OCI-LY7 (cell line): ENCODE data around the gene RBL2. TPM values are rescaled to one million over a fixed set of nuclear protein-coding genes. Genes with fewer than 3 reads are reported as not detected.
"Not testable (repeated sequence)": the region's sequence is repeated elsewhere in the genome, so short reads cannot be mapped to it uniquely, and the experiment has no call there.

Source experiments
- Bru-seq: library from RNA; stranded (reverse); fragments of 400-500 nt; gene quantifications from one replicate; lab custom pipeline; 2021; lab: Mats Ljungman, UMichigan
- BruChase-seq, 2 experiments: library from RNA; stranded (reverse); fragments of 400-500 nt; gene quantifications; one replicate each; lab custom pipeline; 2021; lab: Mats Ljungman, UMichigan
- BruUV-seq: library from RNA; stranded (reverse); fragments of 400-500 nt; replicated peaks from 2 replicates; lab custom pipeline; 2021; lab: Mats Ljungman, UMichigan
- CTCF ChIA-PET: fragments of 300-600 bp; sonication (Branson Sonifier 250); formaldehyde crosslinking; loops from one replicate; lab custom pipeline; 2022; ENCODE audit warnings: antibody characterized with exemption; ENCODE audit not compliant: unreplicated experiment; lab: Charles Lee
- POLR2A ChIA-PET: fragments of 300-600 bp; sonication (Branson Sonifier 250); formaldehyde crosslinking; loops from one replicate; lab custom pipeline; 2022; ENCODE audit warnings: antibody characterized with exemption; lab: Charles Lee
- DNase-seq: peaks from one replicate; pipeline ENCODE4 v3.0.0-alpha.2; 2015; ENCODE audit warnings: low spot score
- H2AFZ ChIP-seq: fragments of 200-600 bp; sonication (generic), shearing (Covaris generic); 2 replicates; pipeline ENCODE4 v1.6.1; 2014; ENCODE audit warnings: mild to moderate bottlenecking, antibody characterized with exemption, low read length, moderate library complexity
- H3K27ac ChIP-seq: fragments of 200-600 bp; sonication (generic); 2 replicates; pipeline ENCODE4 v1.5.1; 2014; ENCODE audit warnings: mixed run types, low read depth, mild to moderate bottlenecking, moderate library complexity, low read length, inconsistent platforms; ENCODE audit not compliant: poor library complexity, severe bottlenecking
- H3K36me3 ChIP-seq: fragments of 200-600 bp; sonication (generic); 2 replicates; pipeline ENCODE4 v1.6.1; 2014; ENCODE audit warnings: mild to moderate bottlenecking, antibody characterized with exemption, low read length, moderate library complexity, mixed read lengths; ENCODE audit not compliant: insufficient read depth
- H3K4me1 ChIP-seq: fragments of 200-600 bp; sonication (generic); 2 replicates; pipeline ENCODE4 v1.5.1; 2014; ENCODE audit warnings: mild to moderate bottlenecking, low read length; ENCODE audit not compliant: insufficient read depth, poor library complexity, severe bottlenecking
- H3K4me2 ChIP-seq: fragments of 200-600 bp; sonication (generic); 2 replicates; pipeline ENCODE4 v1.6.1; 2014; ENCODE audit warnings: mild to moderate bottlenecking, low read length
- H3K4me3 ChIP-seq: fragments of 200-600 bp; sonication (generic); 2 replicates; pipeline ENCODE4 v1.5.1; 2014; ENCODE audit warnings: mild to moderate bottlenecking, low read depth, low read length; ENCODE audit not compliant: poor library complexity, severe bottlenecking
- H3K79me2 ChIP-seq: fragments of 200-600 bp; sonication (generic); 2 replicates; pipeline ENCODE4 v1.6.1; 2016; ENCODE audit warnings: low read depth, mild to moderate bottlenecking, low read length, moderate library complexity, mixed read lengths; ENCODE audit not compliant: insufficient read depth
- H3K9me2 ChIP-seq: fragments of 200-600 bp; sonication (generic); 2 replicates; pipeline ENCODE4 v1.6.1; 2016; ENCODE audit warnings: mild to moderate bottlenecking, low read length, mixed read lengths; ENCODE audit not compliant: insufficient read depth
- H3K9me3 ChIP-seq: fragments of 200-600 bp; sonication (generic); 2 replicates; pipeline ENCODE4 v1.6.1; 2014; ENCODE audit warnings: mild to moderate bottlenecking, mixed run types, low read length, mixed read lengths
- H4K20me1 ChIP-seq: fragments of 200-600 bp; sonication (generic); 2 replicates; pipeline ENCODE4 v1.6.1; 2014; ENCODE audit warnings: mild to moderate bottlenecking, antibody characterized with exemption, low read length, moderate library complexity, mixed read lengths; ENCODE audit not compliant: insufficient read depth
- EZH2phosphoT487 ChIP-seq: fragments of 200-600 bp; sonication (generic); IDR thresholded peaks from 2 replicates; pipeline ENCODE4 v1.6.1; 2018; ENCODE audit warnings: low read depth, borderline replicate concordance, mild to moderate bottlenecking, mixed run types, antibody characterized with exemption, low read length, moderate library complexity, mixed read lengths
- intact Hi-C: fragments of 100-400 bp; cut with micrococcal nuclease; formaldehyde crosslinking; loops from one replicate; pipeline ENCODE4 v1.10.0; 2022; ENCODE audit not compliant: unreplicated experiment
- long read RNA-seq: library from polyadenylated mRNA; stranded (forward); transcript quantifications from one replicate; pipeline ENCODE4 v2.0.0, GENCODE V29; 2022
- total RNA-seq, 2 experiments: library from RNA; depleted of rRNA in 1 of 2; stranded (reverse); fragments of >200 nt in 1 of 2; shearing (Covaris generic) in 1 of 2; gene quantifications; 2 replicates each; pipeline ENCODE4 v1.2.3, GENCODE V29; 2014 to 2022
- TF ChIP-seq, protein P1 (sequence below): fragments of 200-600 bp; sonication (generic); conservative IDR thresholded peaks from 2 replicates; pipeline ENCODE4 v1.5.1; 2014; ENCODE audit warnings: mild to moderate bottlenecking, antibody characterized with exemption, low read length, moderate library complexity, mixed read lengths

Gene RBL2
- total RNA-seq (2014; rRNA removed; shearing (Covaris generic)) = 44.3 and 51.1 TPM in 2 replicates
- 69.0 and 83.3 TPM in 2 replicates for total RNA-seq (2022)
- percentile 83 among the genes with signal in this experiment for Bru-seq, nascent RNA
- BruChase-seq, experiment 1, labeled RNA remaining after a 6-hour chase = percentile 84 among the genes with signal in this experiment
- percentile 86 among the genes with signal in this experiment for BruChase-seq, experiment 2, labeled RNA remaining after a 2-hour chase
- long read RNA-seq, full-length matches to known transcripts = 44 of 125 reads
- long read RNA-seq, partial matches to known transcripts = 30 of 125 reads
- long read RNA-seq, other reads (novel, unspliced or antisense) = 51 of 125 reads

DNA sequence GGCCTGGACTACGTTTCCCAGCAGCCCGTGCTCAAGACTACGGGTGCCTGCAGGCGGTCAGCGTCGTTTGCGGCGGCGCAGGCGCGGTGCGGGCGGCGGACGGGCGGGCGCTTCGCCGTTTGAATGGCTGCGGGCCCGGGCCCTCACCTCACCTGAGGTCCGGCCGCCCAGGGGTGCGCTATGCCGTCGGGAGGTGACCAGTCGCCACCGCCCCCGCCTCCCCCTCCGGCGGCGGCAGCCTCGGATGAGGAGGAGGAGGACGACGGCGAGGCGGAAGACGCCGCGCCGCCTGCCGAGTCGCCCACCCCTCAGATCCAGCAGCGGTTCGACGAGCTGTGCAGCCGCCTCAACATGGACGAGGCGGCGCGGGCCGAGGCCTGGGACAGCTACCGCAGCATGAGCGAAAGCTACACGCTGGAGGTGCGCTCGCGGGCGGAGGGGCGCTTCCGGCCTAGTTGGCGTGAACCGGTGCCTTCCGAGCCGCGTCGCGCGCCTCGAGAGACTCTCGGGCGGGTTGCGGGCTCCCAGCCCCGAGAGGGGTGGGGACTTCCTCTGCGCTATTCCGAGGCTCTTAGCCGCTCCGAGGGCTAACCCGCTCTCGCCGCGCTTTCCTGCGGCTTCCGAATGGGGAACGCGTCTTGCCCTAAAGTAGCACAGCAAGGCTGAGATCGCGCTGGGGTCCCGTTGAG lies at the start of gene RBL2:
TSS of gene RBL2 (plus strand) at position 95 of the 689 bp plus-strand sequence. CDS start at position 181, 86 bp downstream.
- Histone ChIP-seq H3K9me2 (no peaks in the 10 kb centered on the region), H3K9me3 (no peaks in the 10 kb centered on the region), H3K4me3 (peak within 1 kb of the TSS; percentile 83), H3K36me3 (peaks cover 17% of the 10 kb centered on the region), H3K4me2 (peak within 1 kb of the TSS; percentile 80), H2AFZ (peak within 1 kb of the TSS; percentile 100), H3K27ac (peak within 1 kb of the TSS; percentile 80), H4K20me1 (peaks cover 20% of the 10 kb centered on the region), H3K4me1 (peaks cover 17% of the 10 kb centered on the region), H3K79me2 (peaks cover 38% of the 10 kb centered on the region)
- ChIA-PET CTCF (interaction anchor here (0.6 kb wide), 1 partner anchor 387 kb away, joined by 14 read pairs; no protein-coding TSS in a partner anchor), POLR2A (interaction anchor here (0.9 to 2.3 kb wide), 5 partner anchors 12 to 69 kb away, joined by 3 to 7 read pairs (median 5); partner anchors contain the start of gene AKTIP)
- peak; percentile 85 for DNase-seq
- TF ChIP-seq EZH2phosphoT487 = no peak
- TF ChIP-seq, protein P1, sequence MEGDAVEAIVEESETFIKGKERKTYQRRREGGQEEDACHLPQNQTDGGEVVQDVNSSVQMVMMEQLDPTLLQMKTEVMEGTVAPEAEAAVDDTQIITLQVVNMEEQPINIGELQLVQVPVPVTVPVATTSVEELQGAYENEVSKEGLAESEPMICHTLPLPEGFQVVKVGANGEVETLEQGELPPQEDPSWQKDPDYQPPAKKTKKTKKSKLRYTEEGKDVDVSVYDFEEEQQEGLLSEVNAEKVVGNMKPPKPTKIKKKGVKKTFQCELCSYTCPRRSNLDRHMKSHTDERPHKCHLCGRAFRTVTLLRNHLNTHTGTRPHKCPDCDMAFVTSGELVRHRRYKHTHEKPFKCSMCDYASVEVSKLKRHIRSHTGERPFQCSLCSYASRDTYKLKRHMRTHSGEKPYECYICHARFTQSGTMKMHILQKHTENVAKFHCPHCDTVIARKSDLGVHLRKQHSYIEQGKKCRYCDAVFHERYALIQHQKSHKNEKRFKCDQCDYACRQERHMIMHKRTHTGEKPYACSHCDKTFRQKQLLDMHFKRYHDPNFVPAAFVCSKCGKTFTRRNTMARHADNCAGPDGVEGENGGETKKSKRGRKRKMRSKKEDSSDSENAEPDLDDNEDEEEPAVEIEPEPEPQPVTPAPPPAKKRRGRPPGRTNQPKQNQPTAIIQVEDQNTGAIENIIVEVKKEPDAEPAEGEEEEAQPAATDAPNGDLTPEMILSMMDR = no peak
- intact Hi-C loops = loop anchor here (1.0 kb wide), 1 partner anchor 69 kb away; the partner anchor contains the start of gene AKTIP
- BruUV-seq = no TSS peak

DNA sequence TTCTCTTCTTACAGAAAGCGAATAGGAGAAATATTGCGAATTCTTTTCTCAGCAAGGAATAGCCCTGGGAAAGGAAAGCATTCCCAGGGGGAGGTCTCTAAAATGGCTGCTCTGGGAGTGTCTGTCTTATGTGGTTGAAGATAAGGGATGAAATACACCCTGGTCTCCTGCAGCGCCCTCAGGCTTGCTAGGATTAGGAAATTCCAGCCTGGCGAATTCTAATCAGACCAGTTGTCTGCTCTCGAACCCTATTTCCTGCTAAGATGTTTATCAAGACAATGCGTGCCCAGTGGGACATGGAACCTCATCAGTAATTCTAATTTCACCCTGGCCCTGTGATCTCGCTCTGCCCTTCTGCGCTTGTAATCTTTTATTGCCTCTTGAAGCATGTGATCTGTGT lies 49.7 kb upstream of the RBL2 start:
- CTCF ChIA-PET, BruUV-seq: not testable (repeated sequence)

GRCh38 chr16:53404959-53405358 lies 29.3 kb upstream of the RBL2 start:
- Histone ChIP-seq H4K20me1 (no peaks in the 10 kb centered on the region), H3K27ac (no peak overlapping the region), H3K36me3 (no peaks in the 10 kb centered on the region), H3K79me2 (no peaks in the 10 kb centered on the region), H3K9me2 (peaks cover 4% of the 10 kb centered on the region; the same call in 1 of the 2 replicates), H3K4me3 (no peak overlapping the region), H3K4me1 (no peaks in the 10 kb centered on the region), H2AFZ (no peak overlapping the region), H3K4me2 (no peak overlapping the region), H3K9me3 (no peaks in the 10 kb centered on the region)
- ChIA-PET CTCF (no interaction called here), POLR2A (no interaction called here)
- BruUV-seq = no TSS peak
- TF ChIP-seq, protein P1 = peak; percentile 46
- TF ChIP-seq EZH2phosphoT487 = no peak
- intact Hi-C loops = no loop called here
- no peak for DNase-seq

More for the DNA sequence above, 49.7 kb upstream of the RBL2 start:
- intact Hi-C loops, H3K27ac ChIP-seq, DNase-seq, H3K9me2 ChIP-seq, H3K79me2 ChIP-seq, H3K4me1 ChIP-seq, H3K9me3 ChIP-seq, H3K36me3 ChIP-seq, H2AFZ ChIP-seq, H3K4me2 ChIP-seq, H3K4me3 ChIP-seq, H4K20me1 ChIP-seq, POLR2A ChIA-PET: not testable (repeated sequence)
